ENCODE data around the gene RPL32.

RPL32 gene

DNA sequence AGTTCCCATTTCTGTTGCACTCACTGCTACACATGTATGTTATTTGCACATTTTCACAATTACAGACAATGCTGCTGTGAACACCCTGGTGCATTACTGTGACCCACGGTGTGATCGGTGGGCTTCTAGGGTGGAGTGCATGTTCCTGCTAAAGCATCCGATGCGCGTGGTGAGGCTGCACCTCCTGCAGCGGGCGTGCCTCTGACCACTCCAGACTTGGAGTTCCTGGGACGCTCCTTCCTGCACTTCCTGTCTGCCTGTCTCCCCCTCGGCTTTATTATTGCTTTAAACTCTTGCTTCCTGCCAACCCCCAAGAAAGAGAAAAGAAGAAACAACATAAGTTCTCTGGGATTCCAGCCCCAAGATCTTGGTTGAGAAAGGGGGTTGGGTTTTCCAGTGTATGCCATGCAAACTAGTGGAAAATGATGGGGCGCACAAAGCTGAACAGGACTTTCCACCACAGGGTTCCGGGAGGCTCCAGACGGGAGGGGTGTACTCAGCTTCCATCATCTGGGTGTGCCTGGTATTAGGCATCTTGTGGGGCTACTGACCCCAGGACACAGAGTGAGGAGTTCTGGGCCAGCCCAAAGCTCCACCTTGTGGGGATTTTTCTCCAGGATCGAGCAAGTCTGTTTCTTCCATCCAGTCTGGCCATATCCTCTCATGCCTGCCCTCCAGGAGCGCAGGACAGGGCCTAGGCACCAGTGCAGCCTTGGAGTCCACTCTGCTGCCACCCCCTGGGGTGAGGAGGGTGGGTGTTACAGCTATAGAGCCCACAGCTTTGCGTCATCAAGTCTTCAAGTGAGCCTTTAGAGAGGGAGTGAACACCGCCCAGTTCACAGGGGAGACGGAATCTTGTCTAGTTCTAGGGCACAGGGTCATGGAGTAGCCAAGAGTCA is 11.2 kb downstream of the RPL32 start:
- DNase-seq (ENCODE audit: low spot score in 2 of 2) (no peak), ATAC-seq (no peak)
- H3K36me3 Mint-ChIP-seq, result peaks cover 52% of the 10 kb centered on the region
- H3K4me1 Mint-ChIP-seq, result peaks cover 9% of the 10 kb centered on the region
- no peaks in the 10 kb centered on the region for H3K9me3 Mint-ChIP-seq
- no peak overlapping the region for H3K27ac Mint-ChIP-seq
- no peak overlapping the region for H3K4me3 Mint-ChIP-seq

DNA sequence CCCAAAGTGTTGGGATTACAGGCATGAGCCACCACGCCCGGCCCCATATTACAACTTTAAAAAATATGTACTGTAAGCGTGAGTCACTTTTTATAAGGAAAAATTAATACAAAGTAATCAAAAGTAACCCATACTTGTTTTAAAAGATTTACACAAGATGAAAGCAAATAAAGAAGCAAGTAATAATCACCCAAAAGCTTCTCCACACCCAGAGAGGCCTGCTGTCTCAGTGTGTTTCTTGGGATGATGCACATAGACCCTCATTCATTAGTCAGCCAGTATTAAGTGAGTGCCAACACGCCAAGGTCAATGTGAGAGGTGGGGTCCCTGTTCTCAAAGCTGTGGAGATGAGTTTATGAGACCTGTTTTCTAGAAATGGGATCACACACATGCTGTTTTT is 12.0 kb downstream of the RPL32 start:
- H3K36me3 Mint-ChIP-seq, result peaks cover 45% of the 10 kb centered on the region
- no peaks in the 10 kb centered on the region for H3K9me3 Mint-ChIP-seq
- DNase-seq (ENCODE audit: low spot score in 2 of 2) (no peak), ATAC-seq (no peak)
- peaks cover 9% of the 10 kb centered on the region for H3K4me1 Mint-ChIP-seq
- no peak overlapping the region for H3K27ac Mint-ChIP-seq
- H3K4me3 Mint-ChIP-seq, result no peak overlapping the region

DNA sequence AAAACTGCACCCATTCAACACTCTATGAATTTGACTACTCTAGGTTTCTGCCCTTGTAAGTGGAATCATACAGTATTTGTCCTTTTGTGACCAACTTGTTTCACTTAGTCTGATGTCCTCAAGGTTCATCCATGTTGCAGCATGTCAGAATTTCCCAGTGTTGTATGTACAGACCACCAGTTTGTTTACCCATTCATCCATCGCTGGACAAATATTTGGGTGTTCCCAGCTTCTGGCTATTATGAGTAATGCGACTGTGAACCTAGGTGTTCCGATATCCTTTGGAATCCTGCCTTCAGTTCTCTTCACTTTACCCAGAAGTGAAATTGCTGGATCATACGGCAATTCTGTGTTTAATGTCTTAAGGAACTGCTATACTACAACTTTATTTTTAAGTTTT is 12.6 kb downstream of the RPL32 start:
- H3K9me3 Mint-ChIP-seq, result no peaks in the 10 kb centered on the region
- H3K4me1 Mint-ChIP-seq, result peaks cover 9% of the 10 kb centered on the region
- H3K27ac Mint-ChIP-seq, result no peak overlapping the region
- H3K36me3 Mint-ChIP-seq, result peaks cover 38% of the 10 kb centered on the region
- H3K4me3 Mint-ChIP-seq, result no peak overlapping the region
- DNase-seq (ENCODE audit: low spot score in 2 of 2) (no peak), ATAC-seq (no peak)

DNA sequence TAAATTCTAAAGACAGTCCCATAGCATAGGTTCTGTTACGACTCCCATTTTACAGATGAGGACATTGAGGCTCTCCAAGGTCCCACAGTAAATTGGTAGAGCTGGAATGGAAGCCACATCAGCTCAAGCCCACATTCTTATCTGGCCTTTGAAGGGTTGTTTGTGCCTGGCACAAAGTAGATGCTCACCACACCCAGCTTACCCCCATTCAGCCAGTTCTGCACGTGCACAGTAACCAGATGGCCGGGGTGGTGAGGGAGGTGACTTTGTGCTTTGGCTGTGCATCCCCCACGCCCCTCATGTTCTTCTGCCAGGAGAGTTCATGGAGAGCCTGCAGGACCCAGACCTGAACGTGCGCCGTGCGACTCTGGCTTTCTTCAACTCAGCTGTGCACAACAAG is 16.2 kb downstream of the RPL32 start:
- Mint-ChIP-seq H3K36me3 (peaks cover 5% of the 10 kb centered on the region), H3K4me1 (no peaks in the 10 kb centered on the region), H3K9me3 (no peaks in the 10 kb centered on the region), H3K27ac (no peak overlapping the region), H3K4me3 (no peak overlapping the region)
- ATAC-seq, result no peak
- DNase-seq (ENCODE audit: low spot score in 2 of 2), result no peak

DNA sequence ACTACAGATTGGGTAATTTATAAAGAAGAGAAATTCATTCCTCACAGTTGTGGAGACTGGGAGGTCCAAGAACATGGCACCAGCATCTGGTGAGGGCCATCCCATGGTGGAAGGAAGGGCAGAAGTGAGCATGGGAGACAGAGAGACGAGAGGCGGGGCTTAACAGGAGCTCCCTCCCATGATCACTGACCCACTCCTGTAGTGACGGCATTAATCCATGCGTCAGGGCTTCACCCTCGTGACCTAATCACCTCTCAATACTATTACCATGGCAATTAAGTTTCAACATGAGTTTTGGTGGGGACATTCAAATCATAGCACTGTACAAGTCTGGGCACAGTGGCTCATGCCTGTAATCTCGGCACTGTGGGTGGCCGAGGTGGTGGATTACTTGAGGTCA is 17.1 kb downstream of the RPL32 start:
- H3K36me3 Mint-ChIP-seq, result no peaks in the 10 kb centered on the region
- DNase-seq (ENCODE audit: low spot score in 2 of 2) (no peak), ATAC-seq (no peak)
- no peak overlapping the region for H3K4me3 Mint-ChIP-seq
- no peaks in the 10 kb centered on the region for H3K4me1 Mint-ChIP-seq
- H3K9me3 Mint-ChIP-seq, result no peaks in the 10 kb centered on the region
- H3K27ac Mint-ChIP-seq, result no peak overlapping the region

DNA sequence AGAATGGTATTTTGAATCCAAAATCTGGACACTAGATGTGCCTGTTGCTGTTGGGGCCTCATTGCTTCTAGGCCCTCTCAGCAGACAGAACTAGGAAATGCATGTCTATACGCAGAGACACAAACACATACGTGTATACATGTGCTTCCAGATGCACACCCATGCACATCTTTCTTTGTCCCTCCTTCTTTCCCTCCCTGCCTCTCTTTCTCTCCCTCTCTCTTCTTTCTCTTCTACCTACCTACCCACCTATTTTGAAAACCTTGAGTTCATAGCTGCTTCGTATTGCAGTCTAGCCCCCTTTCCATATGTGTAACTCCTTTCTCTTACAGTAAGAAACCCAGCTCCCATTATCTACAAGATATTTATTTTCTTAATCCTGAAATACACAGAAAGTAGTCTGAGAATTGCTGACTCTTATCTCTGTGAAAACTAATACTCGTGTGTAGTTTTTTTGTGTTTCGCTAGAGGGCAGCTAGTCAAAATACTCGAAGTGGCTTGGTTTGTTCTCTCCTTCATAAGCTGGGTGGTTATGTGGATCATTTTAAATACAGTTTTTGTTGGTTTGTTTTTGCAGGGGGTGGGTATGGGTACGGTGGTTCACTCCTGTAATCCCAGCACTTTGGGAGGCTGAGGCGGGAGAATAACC is 18.5 kb downstream of the RPL32 start:
- Mint-ChIP-seq H3K4me3 (no peak overlapping the region), H3K4me1 (no peaks in the 10 kb centered on the region), H3K27ac (no peak overlapping the region), H3K36me3 (no peaks in the 10 kb centered on the region), H3K9me3 (no peaks in the 10 kb centered on the region)
- ATAC-seq (no peak), DNase-seq (ENCODE audit: low spot score in 2 of 2) (no peak)

DNA sequence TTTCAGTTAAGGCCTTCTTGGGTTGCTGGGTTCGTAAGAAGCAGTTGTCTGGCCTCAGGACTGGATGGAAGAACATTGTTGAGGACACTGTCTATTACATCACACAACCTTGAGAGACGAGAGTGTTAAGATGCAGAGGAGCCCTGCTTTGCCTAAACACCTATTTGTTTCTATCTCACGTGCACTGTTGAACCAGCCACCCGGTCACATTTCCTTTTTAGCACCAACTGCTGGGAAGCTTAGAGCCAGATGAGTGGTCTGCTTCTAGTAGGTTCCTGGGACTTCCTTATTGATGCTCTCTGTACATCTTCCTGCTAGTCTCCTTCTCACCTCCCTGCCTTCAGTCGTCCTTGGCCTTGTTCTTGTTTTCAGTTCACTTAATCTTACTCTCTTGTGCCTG is 22.6 kb downstream of the RPL32 start:
- no peak overlapping the region for H3K27ac Mint-ChIP-seq

DNA sequence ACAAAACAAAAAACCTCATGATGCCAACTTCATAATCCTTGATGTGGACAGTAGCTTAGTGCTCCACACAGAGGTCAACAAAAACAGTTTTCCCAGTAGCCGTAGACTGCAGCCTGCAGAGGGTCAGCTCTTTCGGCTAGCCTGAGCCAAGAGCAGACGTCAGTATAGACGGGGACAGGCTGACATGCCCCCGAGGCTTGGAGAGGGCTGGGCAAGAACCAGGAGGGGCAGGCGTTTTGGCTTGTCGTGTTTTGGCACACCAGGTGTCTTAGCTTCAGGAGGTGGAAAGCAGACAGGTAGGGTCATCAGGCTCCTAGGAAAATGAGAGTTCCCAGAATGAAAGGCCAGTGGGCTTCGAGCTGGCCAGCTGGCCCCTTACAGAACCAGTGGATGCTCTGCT is 23.1 kb downstream of the RPL32 start:
- no peak overlapping the region for H3K27ac Mint-ChIP-seq
- no peaks in the 10 kb centered on the region for H3K4me1 Mint-ChIP-seq
- ATAC-seq (no peak), DNase-seq (ENCODE audit: low spot score in 2 of 2) (no peak)
- no peaks in the 10 kb centered on the region for H3K9me3 Mint-ChIP-seq
- no peak overlapping the region for H3K4me3 Mint-ChIP-seq
- H3K36me3 Mint-ChIP-seq, result no peaks in the 10 kb centered on the region

More for the DNA sequence above, 22.6 kb downstream of the RPL32 start:
- DNase-seq (ENCODE audit: low spot score in 2 of 2) (no peak), ATAC-seq (no peak)
- H3K4me1 Mint-ChIP-seq, result no peaks in the 10 kb centered on the region
- no peaks in the 10 kb centered on the region for H3K9me3 Mint-ChIP-seq
- no peaks in the 10 kb centered on the region for H3K36me3 Mint-ChIP-seq
- H3K4me3 Mint-ChIP-seq, result no peak overlapping the region

DNA sequence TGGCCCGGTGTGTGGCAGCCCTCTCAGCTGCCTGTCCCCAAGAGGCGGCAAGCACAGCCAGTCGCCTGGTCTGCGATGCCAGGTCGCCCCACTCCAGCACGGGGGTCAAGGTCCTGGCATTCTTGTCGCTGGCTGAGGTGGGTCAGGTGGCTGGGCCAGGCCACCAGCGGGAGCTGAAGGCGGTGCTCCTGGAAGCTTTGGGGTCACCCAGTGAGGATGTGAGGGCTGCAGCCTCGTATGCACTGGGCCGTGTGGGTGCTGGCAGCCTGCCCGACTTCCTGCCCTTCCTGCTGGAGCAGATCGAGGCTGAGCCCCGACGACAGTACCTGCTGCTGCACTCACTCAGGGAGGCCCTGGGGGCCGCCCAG is 24.0 kb downstream of the RPL32 start:
- DNase-seq (ENCODE audit: low spot score in 2 of 2), result no peak
- no peaks in the 10 kb centered on the region for H3K4me1 Mint-ChIP-seq
- no peak overlapping the region for H3K27ac Mint-ChIP-seq
- no peaks in the 10 kb centered on the region for H3K9me3 Mint-ChIP-seq
- no peak overlapping the region for H3K4me3 Mint-ChIP-seq
- H3K36me3 Mint-ChIP-seq, result no peaks in the 10 kb centered on the region
- no peak for ATAC-seq

DNA sequence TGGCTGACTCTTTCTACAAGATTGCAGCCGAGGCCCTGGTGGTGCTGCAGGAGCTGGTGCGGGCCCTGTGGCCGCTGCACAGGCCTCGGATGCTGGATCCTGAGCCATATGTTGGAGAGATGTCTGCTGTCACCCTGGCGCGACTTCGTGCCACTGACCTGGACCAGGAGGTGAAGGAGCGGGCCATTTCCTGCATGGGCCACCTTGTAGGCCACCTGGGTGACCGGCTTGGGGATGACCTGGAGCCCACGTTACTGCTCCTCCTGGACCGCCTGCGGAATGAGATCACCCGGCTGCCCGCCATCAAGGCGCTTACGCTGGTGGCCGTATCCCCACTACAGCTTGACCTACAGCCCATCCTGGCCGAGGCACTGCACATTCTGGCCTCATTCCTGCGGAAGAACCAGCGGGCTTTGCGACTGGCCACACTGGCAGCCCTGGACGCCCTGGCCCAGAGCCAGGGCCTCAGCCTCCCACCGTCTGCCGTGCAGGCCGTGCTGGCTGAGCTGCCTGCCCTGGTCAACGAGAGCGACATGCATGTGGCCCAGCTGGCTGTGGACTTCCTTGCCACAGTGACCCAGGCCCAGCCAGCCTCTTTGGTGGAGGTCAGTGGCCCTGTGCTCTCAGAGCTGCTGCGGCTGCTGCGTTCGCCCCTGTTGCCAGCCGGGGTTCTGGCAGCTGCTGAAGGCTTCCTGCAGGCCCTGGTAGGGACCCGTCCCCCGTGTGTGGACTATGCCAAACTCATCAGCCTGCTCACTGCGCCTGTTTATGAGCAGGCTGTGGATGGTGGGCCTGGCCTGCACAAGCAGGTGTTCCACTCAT is 24.6 kb downstream of the RPL32 start:
- no peak overlapping the region for H3K27ac Mint-ChIP-seq
- no peaks in the 10 kb centered on the region for H3K36me3 Mint-ChIP-seq
- no peaks in the 10 kb centered on the region for H3K4me1 Mint-ChIP-seq
- no peak overlapping the region for H3K4me3 Mint-ChIP-seq
- no peak for DNase-seq (ENCODE audit: low spot score in 2 of 2)
- H3K9me3 Mint-ChIP-seq, result no peaks in the 10 kb centered on the region
- ATAC-seq, result no peak

DNA sequence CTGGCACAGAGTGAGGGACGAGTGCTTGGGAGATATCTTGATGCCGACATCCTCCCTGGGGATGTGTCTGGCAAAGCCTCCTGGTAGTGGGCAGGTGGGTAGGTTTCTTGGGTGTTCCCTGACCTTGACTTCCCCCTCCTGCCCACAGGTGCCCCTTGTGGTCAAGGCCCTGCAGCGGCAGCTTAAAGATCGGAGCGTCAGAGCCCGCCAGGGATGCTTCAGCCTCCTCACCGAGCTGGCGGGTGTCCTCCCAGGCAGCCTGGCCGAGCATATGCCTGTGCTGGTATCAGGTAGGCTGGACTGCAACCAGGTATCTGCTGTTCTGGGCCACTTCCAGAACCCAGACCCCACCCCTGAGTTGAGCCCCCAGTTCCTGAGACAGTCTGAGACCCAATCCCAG is 25.6 kb downstream of the RPL32 start:
- H3K27ac Mint-ChIP-seq, result no peak overlapping the region

DNA sequence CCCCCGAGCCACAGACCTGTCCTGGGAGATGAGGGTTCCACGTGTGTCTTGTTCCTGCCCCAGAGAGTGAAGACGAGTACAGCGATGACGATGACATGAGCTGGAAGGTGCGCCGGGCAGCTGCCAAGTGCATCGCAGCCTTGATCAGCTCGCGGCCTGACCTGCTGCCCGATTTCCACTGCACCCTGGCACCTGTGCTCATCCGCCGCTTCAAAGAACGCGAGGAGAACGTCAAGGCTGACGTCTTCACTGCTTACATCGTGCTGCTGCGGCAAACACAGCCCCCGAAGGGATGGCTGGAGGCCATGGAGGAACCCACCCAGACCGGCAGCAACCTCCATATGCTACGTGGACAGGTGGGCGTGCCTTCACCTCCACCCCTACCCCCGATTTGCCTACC is 26.3 kb downstream of the RPL32 start:
- no peaks in the 10 kb centered on the region for H3K36me3 Mint-ChIP-seq
- H3K4me3 Mint-ChIP-seq, result no peak overlapping the region
- ATAC-seq (no peak), DNase-seq (ENCODE audit: low spot score in 2 of 2) (no peak)
- H3K4me1 Mint-ChIP-seq, result no peaks in the 10 kb centered on the region
- no peak overlapping the region for H3K27ac Mint-ChIP-seq
- H3K9me3 Mint-ChIP-seq, result no peaks in the 10 kb centered on the region

More for the DNA sequence above, 25.6 kb downstream of the RPL32 start:
- H3K4me1 Mint-ChIP-seq, result no peaks in the 10 kb centered on the region
- DNase-seq (ENCODE audit: low spot score in 2 of 2) (no peak), ATAC-seq (no peak)
- H3K4me3 Mint-ChIP-seq, result no peak overlapping the region
- H3K9me3 Mint-ChIP-seq, result no peaks in the 10 kb centered on the region
- H3K36me3 Mint-ChIP-seq, result no peaks in the 10 kb centered on the region

DNA sequence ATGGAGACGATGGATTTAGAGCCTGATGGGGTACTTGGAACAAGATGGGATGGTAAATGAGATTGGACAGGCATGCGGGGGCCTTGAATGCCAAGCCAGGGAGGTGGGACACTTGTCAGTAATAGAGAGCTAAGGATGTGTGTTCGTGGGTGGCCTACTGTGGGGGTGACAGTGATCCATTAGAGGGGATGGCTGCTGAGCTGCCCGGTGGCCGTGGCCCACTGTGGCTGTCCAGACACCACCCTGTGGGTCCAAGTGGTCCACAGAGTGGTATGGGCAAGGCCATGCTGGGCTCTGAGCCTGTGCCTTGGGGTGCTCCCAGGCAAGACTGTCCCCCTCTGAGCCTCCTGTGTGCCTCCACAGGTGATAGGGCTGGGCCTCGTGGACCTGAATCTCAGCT is 27.4 kb downstream of the RPL32 start:
- H3K36me3 Mint-ChIP-seq, result no peaks in the 10 kb centered on the region
- H3K27ac Mint-ChIP-seq, result no peak overlapping the region
- no peak overlapping the region for H3K4me3 Mint-ChIP-seq
- ATAC-seq (no peak), DNase-seq (ENCODE audit: low spot score in 2 of 2) (no peak)
- H3K4me1 Mint-ChIP-seq, result peaks cover 7% of the 10 kb centered on the region
- no peaks in the 10 kb centered on the region for H3K9me3 Mint-ChIP-seq

DNA sequence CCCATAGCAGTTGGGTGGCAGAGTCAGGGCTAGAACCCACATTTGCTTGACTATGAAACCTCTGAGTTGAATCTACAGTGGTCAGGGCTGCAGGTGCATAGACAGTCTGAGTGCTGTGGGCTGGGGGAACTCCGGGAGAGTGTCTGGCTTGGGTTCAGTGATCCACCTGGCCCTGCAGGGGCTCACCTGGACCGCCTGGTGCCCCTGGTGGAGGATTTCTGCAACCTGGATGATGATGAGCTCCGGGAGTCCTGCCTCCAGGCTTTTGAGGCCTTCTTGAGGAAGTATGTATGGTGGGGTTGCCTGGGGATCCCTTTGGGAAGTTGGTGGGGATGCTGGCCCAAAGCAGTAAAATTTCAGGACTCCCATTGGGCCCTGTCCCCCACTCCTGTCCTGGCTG is 28.6 kb downstream of the RPL32 start:
- H3K9me3 Mint-ChIP-seq, result no peaks in the 10 kb centered on the region
- DNase-seq (ENCODE audit: low spot score in 2 of 2) (no peak), ATAC-seq (no peak)
- H3K4me3 Mint-ChIP-seq, result no peak overlapping the region
- H3K36me3 Mint-ChIP-seq, result no peaks in the 10 kb centered on the region
- H3K4me1 Mint-ChIP-seq, result peaks cover 13% of the 10 kb centered on the region
- H3K27ac Mint-ChIP-seq, result no peak overlapping the region

DNA sequence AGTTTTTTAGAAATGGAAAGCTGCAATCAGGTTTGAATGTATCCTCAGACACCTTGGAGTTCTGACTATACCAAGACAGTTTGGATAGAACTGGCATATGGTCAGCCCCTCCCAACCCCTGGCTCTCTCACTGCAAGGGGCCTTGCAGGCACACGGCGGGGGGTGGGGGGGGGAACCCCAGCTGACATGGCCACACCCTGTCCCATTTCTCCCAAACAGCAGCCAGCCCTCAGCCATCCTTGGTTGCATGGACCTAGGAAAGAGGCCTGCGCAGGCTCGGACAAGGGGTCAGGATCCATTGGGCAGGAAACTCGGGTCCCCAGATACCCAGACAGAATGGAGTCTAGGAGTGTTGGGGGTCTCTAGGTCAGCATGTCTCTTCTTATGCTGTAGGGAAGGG is 30.4 kb downstream of the RPL32 start:
- Mint-ChIP-seq H3K9me3 (no peaks in the 10 kb centered on the region), H3K27ac (no peak overlapping the region), H3K36me3 (no peaks in the 10 kb centered on the region), H3K4me3 (peak overlapping the region; percentile 37), H3K4me1 (peaks cover 13% of the 10 kb centered on the region)
- ATAC-seq, result no peak
- DNase-seq (ENCODE audit: low spot score in 2 of 2), result no peak

Measured in stimulated activated effector memory CD8-positive, alpha-beta T cell treated with anti-CD3 and anti-CD28 coated beads, Interleukin-12 subunit alpha, Interleukin-12 subunit beta, amount 100 ng/mL, for 72 hours (primary cell).